ENCODE measurements around the gene NDUFAF8.
A peak's percentile ranks its signal among the peaks of the same experiment; 100 is the strongest.
"Not testable (repeated sequence)": the region's sequence is repeated elsewhere in the genome, so short reads cannot be mapped to it uniquely, and the experiment has no call there.

NDUFAF8 gene

DNA sequence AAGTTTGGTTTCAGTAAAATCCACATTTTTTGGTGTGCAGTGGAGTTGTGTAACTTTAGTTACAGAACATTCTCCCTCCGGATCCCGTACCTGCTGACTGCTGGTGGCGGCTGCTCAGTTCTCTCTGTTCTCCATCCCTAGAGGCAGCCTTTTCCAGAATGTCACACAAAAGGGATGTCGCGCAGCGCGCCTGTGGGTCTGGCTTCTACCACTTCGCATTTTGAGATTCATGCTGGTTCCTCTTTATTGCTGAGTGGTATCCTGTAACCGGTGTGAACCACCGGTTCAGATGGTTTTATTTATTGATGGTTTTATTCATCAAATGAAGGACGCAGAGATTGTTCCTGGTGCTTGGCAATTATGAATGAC, 15.4 kb upstream of the NDUFAF8 start:
- peak; percentile 18 for DNase-seq

DNA sequence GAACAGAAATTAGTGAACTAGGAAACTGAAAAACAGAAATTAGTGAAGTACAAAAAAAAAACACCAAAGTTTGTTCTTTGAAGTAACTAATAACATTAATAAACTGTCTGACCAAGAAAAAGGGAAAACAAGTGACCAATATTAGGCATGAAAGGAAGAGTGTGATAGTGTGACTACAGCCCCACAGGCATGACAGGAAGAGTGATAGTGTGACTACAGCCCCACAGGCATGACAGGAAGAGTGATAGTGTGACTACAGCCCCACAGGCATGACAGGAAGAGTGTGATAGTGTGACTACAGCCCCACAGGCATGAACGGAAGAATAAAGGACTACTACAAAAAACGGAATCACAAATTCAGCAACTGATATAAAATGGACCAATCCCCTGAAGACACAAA, 11.5 kb upstream of the NDUFAF8 start:
- not testable (repeated sequence) for DNase-seq

DNA sequence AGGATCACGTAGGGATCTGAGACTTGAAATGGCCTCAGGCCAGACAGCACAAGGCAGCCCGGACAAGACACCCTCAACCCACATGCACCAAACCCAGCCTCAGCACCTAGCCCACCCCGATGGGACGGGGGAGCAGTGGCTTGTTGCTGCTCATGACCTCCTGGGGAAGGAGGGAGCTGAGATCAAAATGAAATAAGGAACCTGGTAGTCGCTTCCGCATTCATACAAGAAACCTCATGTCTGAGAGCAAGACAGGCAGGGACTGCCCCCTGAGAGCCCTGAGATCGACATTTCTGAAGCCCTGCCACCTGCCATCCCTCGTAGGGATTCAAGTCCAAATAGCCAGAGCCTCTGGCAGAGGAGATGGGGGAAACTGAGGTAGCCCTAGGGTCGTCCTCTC, 10.7 kb upstream of the NDUFAF8 start:
- peak; percentile 24 for DNase-seq

DNA sequence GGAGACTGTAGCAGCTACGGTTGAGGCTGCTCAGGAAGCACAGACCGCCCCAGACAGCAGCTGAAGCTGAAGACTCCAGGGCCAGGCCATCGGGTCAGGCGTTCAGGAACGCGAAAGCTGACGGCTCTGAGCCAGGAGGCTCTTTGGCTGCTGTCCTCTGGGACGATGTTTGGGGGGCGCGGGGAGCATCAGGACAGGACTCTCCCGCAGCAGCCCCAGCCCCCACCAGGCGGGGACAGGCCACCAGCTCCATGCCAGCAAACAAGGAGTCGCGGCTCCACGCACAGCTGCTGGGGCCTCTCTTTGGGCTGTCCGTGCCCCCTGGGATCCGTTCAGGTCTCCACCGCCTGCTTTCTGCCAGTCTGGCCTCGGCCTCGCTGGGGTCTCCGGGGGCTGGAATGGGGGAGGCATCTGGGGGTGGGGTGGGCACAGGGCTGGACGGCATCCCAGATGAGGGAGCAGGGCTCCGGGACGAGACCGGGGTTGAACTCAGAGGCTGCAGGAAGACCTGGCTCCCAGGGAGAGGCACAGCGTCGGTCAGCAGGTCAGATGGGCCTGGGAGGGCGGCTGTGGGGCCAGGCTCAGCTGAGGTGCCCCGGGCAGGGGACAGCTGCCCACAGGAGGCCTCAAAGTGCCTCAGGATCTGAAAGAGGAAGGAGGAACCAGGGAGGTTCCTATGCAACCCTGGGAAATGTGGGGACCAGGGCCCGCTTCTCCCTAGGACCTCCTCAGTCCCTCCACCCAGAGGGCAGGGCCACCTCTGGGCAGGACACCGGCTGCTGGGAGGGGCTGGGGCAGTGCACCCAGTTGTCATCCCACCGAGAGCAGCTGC, 10.1 kb upstream of the NDUFAF8 start:
- DNase-seq = no peak

DNA sequence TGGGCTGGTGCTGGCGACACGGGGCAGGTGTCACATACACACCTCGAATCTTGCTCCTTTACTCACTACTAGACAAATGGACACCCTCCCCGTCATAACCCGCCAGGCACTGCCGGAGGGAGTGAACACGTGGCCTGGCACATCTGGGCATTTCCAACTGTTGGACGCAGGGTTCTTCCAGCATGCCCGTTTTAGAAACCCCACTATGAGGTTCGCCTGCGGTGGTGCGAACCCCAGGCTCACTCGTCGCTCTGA, 9.5 kb upstream of the NDUFAF8 start:
- no peak for DNase-seq

DNA sequence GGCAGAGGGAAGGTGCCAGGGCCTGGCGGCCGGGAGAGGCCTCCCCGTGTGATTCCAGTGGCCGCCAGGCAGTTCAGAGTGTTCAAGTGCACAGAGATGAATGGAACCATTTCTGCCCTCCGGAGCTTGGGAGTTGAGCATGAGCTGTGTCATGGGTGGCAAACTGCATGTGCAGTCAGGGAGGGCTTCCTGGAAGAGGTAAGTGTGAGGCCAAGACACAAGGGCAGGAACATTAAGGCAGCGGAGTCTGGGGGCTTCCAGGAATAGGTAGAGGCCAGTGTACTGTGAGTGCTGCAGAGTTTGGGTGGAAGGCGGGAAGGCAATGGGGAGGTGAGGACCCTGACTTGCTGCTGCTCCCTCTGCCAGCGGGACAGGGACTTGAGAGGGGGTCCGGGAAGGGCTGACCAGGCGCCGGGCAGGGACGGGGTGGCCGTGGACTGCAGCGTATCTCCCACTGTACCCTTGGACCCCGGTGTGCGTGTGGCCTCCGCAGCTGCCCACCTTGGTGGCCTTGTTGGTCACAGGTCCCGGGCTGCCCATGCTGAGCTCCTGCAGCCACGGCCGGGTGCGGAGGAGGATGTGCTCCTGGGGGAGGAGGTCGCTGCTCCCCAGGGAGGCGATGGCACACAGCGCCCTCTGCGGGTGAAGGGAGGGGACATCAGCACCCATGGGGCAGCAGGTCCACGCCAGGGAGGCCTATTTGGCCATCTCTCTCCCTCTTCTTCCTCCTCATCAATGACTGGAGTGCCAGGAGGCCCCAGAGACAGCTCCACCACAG, 8.9 kb upstream of the NDUFAF8 start:
- no peak for DNase-seq

DNA sequence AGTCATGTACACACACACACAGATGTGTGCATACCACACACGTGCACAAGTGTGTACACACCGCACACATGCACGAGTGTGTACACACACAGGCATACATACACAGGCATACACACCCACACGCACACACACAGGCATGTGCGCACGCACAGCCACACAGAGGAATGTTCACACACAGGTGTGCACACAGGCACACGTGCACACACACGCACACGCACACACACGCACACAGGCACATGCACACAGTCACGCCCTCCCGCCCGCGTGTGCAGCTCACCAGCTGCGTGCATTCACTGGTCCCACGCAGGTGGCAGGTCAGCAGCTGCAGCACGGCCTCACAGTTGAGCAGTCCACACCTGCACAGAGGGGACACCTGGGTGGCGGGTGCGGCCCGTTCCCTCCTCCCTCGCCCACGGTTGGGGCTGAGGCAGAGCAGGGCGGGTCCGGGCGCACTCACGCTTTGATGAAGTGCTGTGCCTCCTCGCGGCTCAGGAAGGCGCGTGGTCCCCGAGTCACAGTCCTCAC, 7.9 kb upstream of the NDUFAF8 start:
- no peak for DNase-seq

DNA sequence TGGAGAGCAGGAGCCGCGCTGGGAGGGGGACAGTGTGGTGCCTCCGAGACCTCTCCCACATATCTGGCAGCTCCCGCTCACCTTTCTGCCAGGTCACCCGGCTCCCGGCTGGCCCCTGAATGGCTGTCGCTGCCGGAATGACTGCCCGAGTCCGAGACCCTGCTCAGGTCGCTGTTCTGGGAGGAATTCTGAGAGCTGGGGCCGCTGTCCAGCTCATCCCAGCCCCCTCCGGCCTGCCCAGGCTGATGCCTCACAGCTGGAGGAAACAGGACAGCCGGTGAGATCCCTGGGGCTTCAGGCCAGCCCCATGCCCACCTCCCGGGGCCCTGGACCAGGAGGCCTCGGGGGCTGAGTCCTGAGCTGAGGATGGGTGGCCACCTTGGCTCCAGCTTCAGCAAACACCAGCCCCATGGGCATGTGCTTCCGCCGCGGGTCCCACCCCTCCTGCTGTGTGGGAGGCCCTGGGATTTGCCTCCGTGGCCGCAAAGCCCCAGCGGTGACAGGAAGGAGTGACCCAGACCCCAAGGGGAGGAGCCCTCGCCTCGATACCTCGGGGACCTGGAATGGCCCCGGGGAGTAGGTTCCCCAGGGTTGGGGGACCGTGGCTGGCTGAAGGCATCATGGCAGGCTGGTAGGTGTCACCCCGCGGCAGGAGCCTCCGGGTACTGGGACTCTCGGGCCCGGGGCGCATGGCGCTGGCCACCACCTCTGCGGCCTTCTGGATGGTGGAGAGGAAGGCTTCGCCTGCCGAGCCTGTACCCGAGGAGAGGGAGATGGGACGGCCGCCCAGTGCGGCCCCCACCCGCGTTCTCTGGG, 7.1 kb upstream of the NDUFAF8 start:
- no peak for DNase-seq

DNA sequence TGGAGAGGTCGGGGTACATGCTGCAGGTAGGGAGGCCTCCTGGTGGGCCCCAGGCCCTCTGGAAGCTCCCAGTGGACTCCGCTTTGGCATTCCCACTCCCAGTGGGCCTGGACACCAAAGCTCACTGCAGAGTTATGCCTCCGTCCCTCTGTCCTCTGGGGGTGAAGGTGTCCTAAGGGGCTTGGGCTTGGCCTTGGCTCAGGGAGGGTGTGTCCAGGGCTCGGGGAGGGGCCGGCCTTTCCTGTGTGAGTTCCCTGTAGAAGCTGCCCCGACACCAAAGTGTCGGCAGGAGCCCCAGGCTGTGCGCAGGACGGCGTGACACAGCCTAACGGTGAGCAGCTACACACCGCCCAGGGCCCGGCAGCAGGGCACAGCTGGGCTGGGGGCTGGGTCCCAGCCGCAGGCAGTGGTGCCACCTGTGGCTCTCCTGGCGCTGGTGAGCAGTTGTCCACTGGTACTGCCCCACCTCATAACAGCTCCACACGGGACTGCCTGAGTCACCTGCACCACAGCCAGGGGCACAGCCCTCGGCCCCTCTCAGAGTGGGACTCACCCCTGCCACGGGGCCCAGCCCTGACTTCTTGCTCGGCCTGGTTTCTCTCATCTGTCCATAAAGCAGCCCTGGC, 6.4 kb upstream of the NDUFAF8 start:
- no peak for DNase-seq

DNA sequence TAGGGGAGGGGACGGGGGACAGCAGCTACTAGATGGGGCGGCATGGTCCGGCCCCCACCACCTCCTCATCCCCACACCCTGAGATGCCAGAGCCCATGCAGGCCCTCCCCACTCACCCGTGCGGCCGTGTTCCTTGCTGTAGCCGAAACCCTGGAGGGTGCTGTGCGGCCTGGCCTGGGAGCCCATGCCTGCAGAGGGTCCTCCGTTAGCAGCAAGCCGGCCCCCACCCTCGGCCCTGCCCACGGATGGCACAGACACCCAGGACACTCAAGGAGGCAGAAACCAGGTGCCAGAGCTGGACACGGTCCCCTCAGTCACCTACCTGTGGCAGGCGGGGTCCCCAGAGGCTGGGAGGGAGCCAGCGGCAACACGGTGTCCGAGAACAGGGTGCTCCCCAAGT, 5.8 kb upstream of the NDUFAF8 start:
- DNase-seq = no peak

DNA sequence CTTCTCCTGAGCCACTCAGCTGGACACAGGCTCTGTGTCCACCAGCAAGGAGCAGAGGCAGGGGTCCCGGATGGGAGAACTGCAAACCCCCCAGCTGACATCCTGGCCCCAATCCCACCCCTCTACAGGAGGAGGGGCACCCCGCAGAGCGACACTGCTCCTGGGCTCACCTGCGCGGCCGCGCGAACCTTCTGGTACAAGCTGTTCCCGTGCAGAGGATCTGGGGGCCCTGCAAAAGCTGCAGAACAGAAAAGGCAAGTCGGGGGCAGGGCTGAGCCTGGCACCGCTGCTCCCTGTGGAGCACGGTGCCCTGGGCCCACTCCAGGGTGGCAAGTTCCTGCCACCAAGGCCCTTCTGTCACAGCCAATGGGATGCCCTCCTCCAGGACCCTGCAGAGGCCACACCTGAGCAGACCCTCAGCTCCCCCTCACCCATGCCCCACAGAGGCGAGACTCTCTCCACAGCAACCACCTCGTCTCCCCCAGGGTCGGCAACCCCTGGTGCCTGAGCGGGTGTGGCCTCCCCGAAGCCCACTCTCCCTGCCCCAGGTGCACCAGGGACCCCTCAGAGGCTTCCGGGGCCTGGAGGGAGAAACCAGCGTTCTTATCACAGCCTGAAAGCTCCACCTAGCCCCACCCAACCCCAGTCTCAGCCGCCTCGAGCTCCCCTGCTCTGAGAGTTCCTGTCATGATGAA, 5.2 kb upstream of the NDUFAF8 start:
- no peak for DNase-seq

DNA sequence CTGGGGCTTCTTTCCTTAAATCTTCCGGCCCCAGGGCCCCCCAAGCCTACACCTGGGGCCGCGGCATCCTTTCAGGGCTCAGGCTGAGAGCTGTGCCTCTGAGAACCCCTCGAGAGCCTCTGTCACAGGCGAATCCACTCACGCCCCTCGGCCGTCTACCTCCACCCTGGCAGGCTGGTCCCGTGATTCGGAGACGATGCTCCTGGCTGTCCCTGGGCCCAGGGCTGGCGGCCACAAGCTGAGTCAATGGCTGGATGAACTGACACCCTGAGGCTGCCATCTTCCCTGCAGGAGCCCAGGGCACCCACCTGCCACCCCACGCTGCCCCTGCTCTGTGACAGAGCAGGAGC, 4.6 kb upstream of the NDUFAF8 start:
- DNase-seq = no peak

DNA sequence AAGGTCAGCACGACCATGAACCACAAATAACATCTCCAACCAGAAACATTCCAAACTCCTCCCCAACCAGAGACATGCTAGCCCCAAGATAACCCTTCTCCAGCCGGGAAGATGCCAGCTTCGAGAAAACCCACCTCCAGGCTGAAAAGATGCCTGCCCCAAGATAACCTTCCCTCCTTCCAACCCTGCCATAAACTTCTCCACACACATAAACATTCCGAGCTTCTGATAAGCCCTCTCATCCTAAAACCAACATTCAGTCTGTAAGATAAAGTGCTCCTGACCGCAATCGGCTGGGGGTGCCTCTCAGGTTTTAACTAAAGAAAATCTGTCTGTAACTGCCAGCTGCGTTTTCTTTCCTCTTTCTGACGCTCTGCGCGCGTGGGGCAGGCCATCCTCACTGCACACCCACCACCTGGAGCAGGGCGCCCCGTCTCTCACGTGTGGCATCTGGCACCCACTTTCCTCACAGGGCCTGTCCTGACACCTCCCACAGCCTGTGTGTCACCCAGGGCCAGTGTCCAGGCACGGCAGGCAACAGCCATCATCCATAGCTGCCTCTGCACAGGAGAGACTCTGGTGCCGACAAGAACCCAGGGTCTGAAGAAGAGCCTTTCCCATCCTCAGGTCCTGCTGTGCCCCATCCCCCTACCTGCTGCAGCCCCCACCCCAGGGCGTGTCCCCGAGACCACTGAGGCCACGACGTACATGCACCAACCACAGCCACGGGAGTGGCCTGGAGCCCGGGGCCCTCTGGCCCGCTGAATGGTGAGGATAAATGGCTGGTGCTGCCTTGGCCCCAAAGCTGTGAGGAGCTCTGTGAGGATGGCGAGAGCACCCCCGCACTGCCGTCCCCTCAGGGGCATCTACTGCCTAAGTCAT, 3.9 kb upstream of the NDUFAF8 start:
- no peak for DNase-seq

DNA sequence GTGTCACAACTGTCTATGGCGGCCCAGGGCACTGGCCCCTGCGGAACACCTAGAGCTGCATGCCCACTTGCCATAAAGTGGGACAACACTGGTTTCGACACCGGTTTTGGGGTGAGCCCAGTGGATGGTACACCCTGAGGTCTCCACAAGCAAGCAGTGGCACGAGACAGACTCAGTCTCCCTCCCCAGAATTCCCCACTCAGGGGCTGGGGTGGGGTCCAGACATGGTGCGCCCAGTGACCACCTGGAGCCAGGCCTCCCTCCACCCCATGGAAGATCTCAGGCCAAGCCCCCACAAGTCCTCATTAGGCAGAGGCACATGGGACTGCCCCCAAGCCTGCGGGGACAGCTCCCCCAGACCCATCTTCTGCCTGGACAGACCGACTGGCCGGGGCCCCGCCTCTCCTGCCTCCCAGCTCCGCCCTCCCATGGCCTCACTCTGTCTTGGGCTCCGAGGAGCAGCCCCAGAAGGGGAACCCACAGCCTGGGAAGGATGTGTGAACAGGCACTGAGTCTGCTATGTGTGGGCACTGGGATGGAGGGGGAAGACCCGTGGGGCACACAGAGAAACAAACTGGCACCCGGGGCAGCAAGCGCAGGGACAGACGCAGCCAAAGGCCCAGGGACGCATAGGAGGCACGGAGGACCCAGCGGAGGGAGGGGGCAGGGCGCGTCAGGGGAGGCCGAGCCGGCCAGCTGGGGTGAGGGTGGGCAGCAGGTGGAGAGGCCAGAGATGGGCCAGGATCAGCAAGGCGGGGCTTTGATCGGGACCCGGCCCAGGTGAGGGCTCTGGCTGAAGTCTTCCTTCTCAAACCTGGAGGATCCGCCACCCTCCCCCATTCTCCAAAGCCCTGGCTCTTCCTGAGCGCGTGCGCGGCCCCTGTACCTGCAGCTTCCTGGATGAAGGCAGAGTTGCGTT, 3.0 kb upstream of the NDUFAF8 start:
- no peak for DNase-seq

DNA sequence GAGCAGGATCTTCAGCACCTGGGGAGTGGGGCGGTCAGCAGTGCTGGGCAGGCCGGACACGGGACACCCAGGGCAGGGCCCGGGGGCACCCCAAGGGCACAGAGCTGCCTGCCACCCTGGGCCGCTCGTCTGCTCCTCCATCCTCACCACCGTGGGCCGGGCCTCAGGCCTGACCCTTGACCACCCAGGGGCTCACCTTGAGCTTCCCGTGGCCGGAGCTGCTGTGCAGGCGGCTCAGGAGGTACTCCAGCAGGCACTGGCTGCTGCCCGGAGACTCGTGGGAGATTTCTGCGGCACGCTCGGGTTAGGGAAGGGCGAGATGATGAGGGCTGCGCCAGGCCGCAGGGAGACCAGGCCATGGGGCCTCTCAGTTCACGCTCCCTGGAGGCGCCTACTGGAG, 2.3 kb upstream of the NDUFAF8 start:
- no peak for DNase-seq

DNA sequence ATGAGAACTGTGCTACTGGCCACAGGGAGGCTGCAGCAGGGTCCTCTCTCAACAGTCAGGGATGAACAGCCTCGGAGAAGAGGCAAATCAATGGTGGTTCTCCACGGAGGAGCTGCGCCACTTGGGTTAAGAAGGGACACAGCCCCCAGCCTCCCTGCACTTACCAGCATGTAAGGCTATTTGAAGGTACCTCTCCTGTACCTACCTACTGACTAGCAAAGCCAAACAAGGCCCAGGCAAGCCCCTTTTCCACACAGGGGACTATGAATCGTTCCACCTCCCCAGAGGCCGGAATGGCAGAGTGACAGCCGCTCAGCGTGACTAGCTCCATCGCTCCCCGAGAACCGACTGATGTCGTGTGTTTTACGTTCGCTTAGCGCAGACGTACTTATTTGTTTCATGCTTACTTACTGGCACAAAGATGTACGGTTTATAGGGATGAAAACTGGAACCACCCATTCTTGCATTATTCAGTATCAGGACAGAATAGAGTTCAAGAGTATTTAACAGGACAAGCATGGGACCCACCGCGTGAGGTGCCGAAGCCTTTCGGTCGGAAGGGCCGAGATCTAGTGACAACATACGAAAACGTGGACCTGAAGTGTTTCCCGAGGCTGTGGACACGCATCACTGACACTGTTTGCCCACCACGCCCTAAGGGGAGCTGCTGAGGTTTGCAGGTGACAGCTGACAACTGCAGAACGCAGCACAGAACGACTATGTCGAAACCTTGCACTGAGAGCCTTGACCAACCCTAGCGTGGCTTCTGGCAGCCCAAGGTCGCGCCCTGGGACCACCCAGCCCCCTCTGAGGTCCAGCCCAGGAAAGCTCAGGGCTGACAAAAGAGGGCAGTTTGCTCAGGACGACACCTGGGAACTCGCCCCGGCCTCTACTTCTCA, 1.3 kb upstream of the NDUFAF8 start:
- no peak for DNase-seq

DNA sequence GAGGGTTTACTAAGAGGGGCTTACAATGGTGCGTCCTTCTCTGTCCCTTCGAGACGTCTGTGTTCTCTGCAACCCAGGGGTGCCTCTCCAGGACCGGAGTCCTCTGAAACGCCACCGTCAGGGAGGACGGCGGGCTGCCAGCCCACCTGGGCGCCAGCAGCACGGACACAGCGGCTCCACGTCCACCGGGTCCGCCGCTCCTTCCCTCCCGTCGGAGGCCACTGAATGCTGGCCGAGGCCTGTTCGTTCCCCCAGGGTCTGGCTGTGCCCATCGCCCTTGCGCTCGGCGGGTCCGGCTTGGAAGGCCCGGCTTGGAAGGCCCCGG, 666 bp upstream of the NDUFAF8 start:
- no peak for DNase-seq

DNA sequence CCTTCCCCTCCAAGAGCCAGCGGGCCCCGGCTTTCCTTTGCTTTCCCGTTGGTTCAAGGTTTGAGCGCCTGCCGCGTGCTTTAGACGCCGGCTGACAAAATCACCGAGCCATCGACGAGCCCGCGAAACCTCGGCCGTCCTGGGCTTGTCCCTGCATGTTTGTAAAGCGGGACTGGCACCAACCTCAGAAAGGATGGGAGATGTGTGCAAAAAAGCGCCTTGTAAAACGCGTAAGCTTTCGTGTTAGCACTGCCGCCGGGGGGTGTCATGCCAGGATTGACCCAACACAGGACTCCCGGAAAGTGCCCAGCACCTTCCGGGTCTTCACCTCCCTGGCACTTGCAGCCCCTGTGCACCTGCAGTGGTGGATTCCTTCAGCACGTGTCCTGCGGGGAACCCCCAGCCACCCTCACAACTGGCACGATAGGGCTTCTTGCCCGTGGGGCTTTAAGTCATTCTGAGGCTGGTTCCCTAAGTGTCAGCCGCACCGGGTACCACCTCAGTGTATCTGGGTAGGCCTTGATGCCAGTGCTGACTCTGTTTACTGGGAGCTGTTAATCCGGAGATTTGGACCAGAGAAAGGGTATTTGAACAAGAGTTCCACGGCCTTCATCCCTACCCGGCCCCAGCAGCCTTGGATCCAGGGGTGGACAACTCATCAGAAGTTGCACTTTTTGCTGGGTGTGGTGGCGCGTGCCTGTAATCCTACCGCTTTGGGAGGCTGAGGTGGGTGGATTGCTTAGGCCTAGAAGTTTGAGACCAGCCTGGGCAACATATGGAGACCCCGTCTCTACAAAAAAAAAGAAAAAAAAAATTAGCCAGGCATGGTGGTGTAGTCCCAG, 817 bp downstream of the NDUFAF8 start:
- no peak for DNase-seq

DNA sequence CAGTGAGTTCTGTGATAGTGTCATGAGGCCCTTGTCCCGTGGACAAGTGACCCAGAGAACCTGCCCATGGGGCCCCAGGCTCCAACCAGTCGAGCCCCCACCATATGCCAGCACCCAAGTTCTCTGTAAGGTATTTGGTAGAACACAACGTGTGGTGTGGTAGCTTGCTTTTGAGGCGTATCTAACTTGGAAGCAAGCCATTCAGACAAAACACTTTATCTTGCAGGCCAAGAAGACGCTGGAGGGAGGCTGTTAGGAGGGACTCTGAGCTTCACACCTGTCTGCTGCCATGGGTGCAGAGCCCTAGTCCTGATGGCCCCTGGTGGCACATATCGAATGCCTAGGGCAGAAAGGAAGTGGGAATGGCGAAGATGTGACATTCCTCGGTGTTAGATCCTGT, 1.6 kb downstream of the NDUFAF8 start:
- DNase-seq = no peak

All from midbrain (tissue), 1 donor.